ENCODE data around the gene PIP5K1A. TPM values are rescaled to one million over a fixed set of nuclear protein-coding genes. Genes with fewer than 3 reads are reported as not detected.

PIP5K1A gene
- total and polyA plus RNA-seq, 9 of the 15 experiments (the other 6 are each of a cell fraction or from before 2014, with no cell fraction given), result 1.9 to 42.4 (median 18.8) TPM

- TF ChIP-seq ID3 (CRISPR knock-in tag; IDR thresholded peaks at IDR 0.05), result no peak
- peak; percentile 75 for TF ChIP-seq ID3 (tag; IDR thresholded peaks at IDR 0.05)
- TF ChIP-seq ZBTB1 (CRISPR knock-in tag; IDR thresholded peaks at IDR 0.05; ENCODE audit: borderline replicate concordance, low read depth), result no peak
- no peak for TF ChIP-seq PRPF4 (IDR thresholded peaks at IDR 0.05; ENCODE audit: insufficient read depth, low read depth, low read length, poor library complexity, severe bottlenecking)
- no peak for TF ChIP-seq ARHGAP35 (IDR thresholded peaks at IDR 0.05; ENCODE audit: partially characterized antibody)
- TF ChIP-seq, protein P1, sequence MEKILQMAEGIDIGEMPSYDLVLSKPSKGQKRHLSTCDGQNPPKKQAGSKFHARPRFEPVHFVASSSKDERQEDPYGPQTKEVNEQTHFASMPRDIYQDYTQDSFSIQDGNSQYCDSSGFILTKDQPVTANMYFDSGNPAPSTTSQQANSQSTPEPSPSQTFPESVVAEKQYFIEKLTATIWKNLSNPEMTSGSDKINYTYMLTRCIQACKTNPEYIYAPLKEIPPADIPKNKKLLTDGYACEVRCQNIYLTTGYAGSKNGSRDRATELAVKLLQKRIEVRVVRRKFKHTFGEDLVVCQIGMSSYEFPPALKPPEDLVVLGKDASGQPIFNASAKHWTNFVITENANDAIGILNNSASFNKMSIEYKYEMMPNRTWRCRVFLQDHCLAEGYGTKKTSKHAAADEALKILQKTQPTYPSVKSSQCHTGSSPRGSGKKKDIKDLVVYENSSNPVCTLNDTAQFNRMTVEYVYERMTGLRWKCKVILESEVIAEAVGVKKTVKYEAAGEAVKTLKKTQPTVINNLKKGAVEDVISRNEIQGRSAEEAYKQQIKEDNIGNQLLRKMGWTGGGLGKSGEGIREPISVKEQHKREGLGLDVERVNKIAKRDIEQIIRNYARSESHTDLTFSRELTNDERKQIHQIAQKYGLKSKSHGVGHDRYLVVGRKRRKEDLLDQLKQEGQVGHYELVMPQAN (IDR thresholded peaks at IDR 0.05; ENCODE audit: borderline replicate concordance), result peak; percentile 78; the same call in 1 of the 2 replicates
- peak; percentile 69 for TF ChIP-seq JUND (IDR thresholded peaks at IDR 0.05; ENCODE audit: borderline replicate concordance, low read depth, low read length)
- peak; percentile 67; the same call in 2 of the 3 replicates for TF ChIP-seq JUND (tag; IDR thresholded peaks at IDR 0.05; ENCODE audit: borderline replicate concordance, low read depth, low read length)
- TF ChIP-seq CBFA2T3 (IDR thresholded peaks at IDR 0.05), result no peak
- TF ChIP-seq TSC22D4 (tag; IDR thresholded peaks at IDR 0.05), result no peak
- TF ChIP-seq NUFIP1 (IDR thresholded peaks at IDR 0.05; ENCODE audit: partially characterized antibody), result no peak
- TF ChIP-seq NEUROD1 (IDR thresholded peaks at IDR 0.05; ENCODE audit: borderline replicate concordance, low read depth, low read length, partially characterized antibody), result peak; percentile 90
- TF ChIP-seq PKNOX1 (IDR thresholded peaks at IDR 0.05), result peak; percentile 48
- peak; percentile 91 for TF ChIP-seq ZNF589 (CRISPR knock-in tag; IDR thresholded peaks at IDR 0.05; ENCODE audit: low read depth)
- TF ChIP-seq PHB2 (IDR thresholded peaks at IDR 0.05; ENCODE audit: low read depth), result no peak
- TF ChIP-seq, protein P2, sequence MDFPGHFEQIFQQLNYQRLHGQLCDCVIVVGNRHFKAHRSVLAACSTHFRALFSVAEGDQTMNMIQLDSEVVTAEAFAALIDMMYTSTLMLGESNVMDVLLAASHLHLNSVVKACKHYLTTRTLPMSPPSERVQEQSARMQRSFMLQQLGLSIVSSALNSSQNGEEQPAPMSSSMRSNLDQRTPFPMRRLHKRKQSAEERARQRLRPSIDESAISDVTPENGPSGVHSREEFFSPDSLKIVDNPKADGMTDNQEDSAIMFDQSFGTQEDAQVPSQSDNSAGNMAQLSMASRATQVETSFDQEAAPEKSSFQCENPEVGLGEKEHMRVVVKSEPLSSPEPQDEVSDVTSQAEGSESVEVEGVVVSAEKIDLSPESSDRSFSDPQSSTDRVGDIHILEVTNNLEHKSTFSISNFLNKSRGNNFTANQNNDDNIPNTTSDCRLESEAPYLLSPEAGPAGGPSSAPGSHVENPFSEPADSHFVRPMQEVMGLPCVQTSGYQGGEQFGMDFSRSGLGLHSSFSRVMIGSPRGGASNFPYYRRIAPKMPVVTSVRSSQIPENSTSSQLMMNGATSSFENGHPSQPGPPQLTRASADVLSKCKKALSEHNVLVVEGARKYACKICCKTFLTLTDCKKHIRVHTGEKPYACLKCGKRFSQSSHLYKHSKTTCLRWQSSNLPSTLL (IDR thresholded peaks at IDR 0.05), result no peak
- TF ChIP-seq, protein P3, sequence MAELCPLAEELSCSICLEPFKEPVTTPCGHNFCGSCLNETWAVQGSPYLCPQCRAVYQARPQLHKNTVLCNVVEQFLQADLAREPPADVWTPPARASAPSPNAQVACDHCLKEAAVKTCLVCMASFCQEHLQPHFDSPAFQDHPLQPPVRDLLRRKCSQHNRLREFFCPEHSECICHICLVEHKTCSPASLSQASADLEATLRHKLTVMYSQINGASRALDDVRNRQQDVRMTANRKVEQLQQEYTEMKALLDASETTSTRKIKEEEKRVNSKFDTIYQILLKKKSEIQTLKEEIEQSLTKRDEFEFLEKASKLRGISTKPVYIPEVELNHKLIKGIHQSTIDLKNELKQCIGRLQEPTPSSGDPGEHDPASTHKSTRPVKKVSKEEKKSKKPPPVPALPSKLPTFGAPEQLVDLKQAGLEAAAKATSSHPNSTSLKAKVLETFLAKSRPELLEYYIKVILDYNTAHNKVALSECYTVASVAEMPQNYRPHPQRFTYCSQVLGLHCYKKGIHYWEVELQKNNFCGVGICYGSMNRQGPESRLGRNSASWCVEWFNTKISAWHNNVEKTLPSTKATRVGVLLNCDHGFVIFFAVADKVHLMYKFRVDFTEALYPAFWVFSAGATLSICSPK (IDR thresholded peaks at IDR 0.05; ENCODE audit: borderline replicate concordance), result peak; percentile 97
- peak; percentile 72 to 87 for TF ChIP-seq TEAD1 (CRISPR knock-in tag; IDR thresholded peaks at IDR 0.05)
- TF ChIP-seq ZNF197 (CRISPR knock-in tag; IDR thresholded peaks at IDR 0.05; ENCODE audit: low read depth), result peak; percentile 96
- TF ChIP-seq CC2D1A (IDR thresholded peaks at IDR 0.05), result no peak
- TF ChIP-seq ZSCAN32 (CRISPR knock-in tag; IDR thresholded peaks at IDR 0.05), result no peak
Observed at GRCh38 chr1:151165738-151166504, 32.4 kb upstream of the PIP5K1A start, which contains the start of the genes LYSMD1 and SCNM1 (continued).

All from K562 (cell line).